Testis (tissue), 3 donors: Measurements from ENCODE around the gene PDE6D. TPM values are rescaled to one million over a fixed set of nuclear protein-coding genes. Genes with fewer than 3 reads are reported as not detected.
"Not testable (repeated sequence)": the region's sequence is repeated elsewhere in the genome, so short reads cannot be mapped to it uniquely, and the experiment has no call there.

Source experiments
- DNase-seq: peaks from one replicate; pipeline ENCODE4 v3.0.0-alpha.2; 2019
- H3K27ac ChIP-seq, 2 donors: fragments of 200-600 bp; sonication (generic); one replicate each; pipeline ENCODE4 v1.5.1; 2019
- H3K27me3 ChIP-seq: fragments of 200-600 bp; sonication (generic); one replicate; pipeline ENCODE4 v1.5.1; 2019
- H3K36me3 ChIP-seq: fragments of 200-600 bp; sonication (generic); one replicate; pipeline ENCODE4 v1.5.1; 2017; ENCODE audit warnings: low read depth; ENCODE audit errors: missing control alignments
- H3K4me1 ChIP-seq: fragments of 200-600 bp; sonication (generic); one replicate; pipeline ENCODE4 v1.5.1; 2019
- H3K4me3 ChIP-seq, 2 donors: fragments of 200-600 bp; sonication (generic); one replicate each; pipeline ENCODE4 v1.5.1; 2017 to 2019
- H3K9me3 ChIP-seq: fragments of 200-600 bp; sonication (generic); one replicate; pipeline ENCODE4 v1.5.1; 2017
- CTCF ChIP-seq, 3 experiments: fragments of 450-650 bp in 2 of 3; fragments of 200-600 bp in 1 of 3; sonication (generic) in 1 of 3; IDR thresholded peaks; one replicate each; pipeline ENCODE4 v1.5.1; 2016 to 2019; ENCODE audit warnings: antibody characterized with exemption in 3 of 3, mild to moderate bottlenecking in 2 of 3, moderate library complexity in 1 of 3
- POLR2A ChIP-seq: fragments of 450-650 bp; IDR thresholded peaks from one replicate; pipeline ENCODE4 v1.6.1; 2017; ENCODE audit warnings: antibody characterized with exemption, mild to moderate bottlenecking, moderate library complexity
- WGBS, 2 donors: methylation state at CpG; one replicate each; pipeline ENCODE4 v1.1.5; 2018; 5-methylcytosine and 5-hydroxymethylcytosine counted together
- intact Hi-C: fragments of 100-400 bp; cut with DNase I; formaldehyde crosslinking; loops from one replicate; pipeline ENCODE4 v1.15.1; 2023; ENCODE audit warnings: low total_unique reads
- polyA plus RNA-seq: library from polyadenylated mRNA; stranded (reverse); fragments of 350-450 nt; fragmentation: Illumina TruSeq; extraction: RNeasy Lipid Tissue Mini Kit (QIAGEN cat#74804); gene quantifications from one replicate; pipeline ENCODE4 v1.2.3, GENCODE V29; 2014; ENCODE audit warnings: low read depth, low replicate concordance; ENCODE audit not compliant: insufficient read depth
- total RNA-seq, 2 donors: library from RNA; depleted of rRNA; stranded (reverse); fragments of >200 nt; gene quantifications; one replicate each; pipeline ENCODE4 v1.2.3, GENCODE V29; 2016

Gene PDE6D
- total and polyA plus RNA-seq, 3 donors from 2014 or later, result 39.9 to 102 (median 66.5) TPM

GRCh38 chr2:231713730-231714638, 67.1 kb downstream of the PDE6D start:
- DNase-seq, result peak; percentile 90
- intact Hi-C loops, result loop anchor here (2.0 to 5.0 kb wide), 2 partner anchors 35 to 102 kb away; no protein-coding TSS in a partner anchor
- H3K27me3 ChIP-seq, result no peaks in the 10 kb centered on the region
- peak overlapping the region; percentile 33 to 54 for H3K27ac ChIP-seq
- no peaks in the 10 kb centered on the region for H3K9me3 ChIP-seq
- 32 to 40% methylated on average over 10 to 15 of the region's 15 CpGs for WGBS, 2 donors
- TF ChIP-seq POLR2A, result no peak
- TF ChIP-seq CTCF (IDR thresholded peaks at IDR 0.05), result peak; percentile 89 to 92 (median 91)
- no peak overlapping the region for H3K4me3 ChIP-seq
- no peaks in the 10 kb centered on the region for H3K36me3 ChIP-seq
- H3K4me1 ChIP-seq, result peaks cover 22% of the 10 kb centered on the region

- Histone ChIP-seq H3K27ac (peak overlapping the region; percentile 33 to 54), H3K4me1 (peaks cover 22% of the 10 kb centered on the region)
- not testable (repeated sequence) for H3K36me3 ChIP-seq, H3K27me3 ChIP-seq, H3K9me3 ChIP-seq, H3K4me3 ChIP-seq, DNase-seq
- intact Hi-C loops, result loop anchor here (2.0 to 5.0 kb wide), 2 partner anchors 35 to 101 kb away; no protein-coding TSS in a partner anchor
These were observed 67.7 kb downstream of the PDE6D start for GRCh38 chr2:231713406-231713729.

GRCh38 chr2:231712451-231713021, 68.5 kb downstream of the PDE6D start:
- not testable (repeated sequence) for DNase-seq, H3K9me3 ChIP-seq, H3K36me3 ChIP-seq, H3K4me3 ChIP-seq, H3K27me3 ChIP-seq, H3K27ac ChIP-seq
- WGBS, 2 donors, result 63 to 68% methylated on average over 18 of the region's 18 CpGs
- intact Hi-C loops, result loop anchor here (2.0 to 5.0 kb wide), 2 partner anchors 34 to 100 kb away; no protein-coding TSS in a partner anchor
- H3K4me1 ChIP-seq, result peaks cover 22% of the 10 kb centered on the region

GRCh38 chr2:231711677-231712450, 69.2 kb downstream of the PDE6D start:
- intact Hi-C loops, result loop anchor here (2.0 to 5.0 kb wide), 2 partner anchors 33 to 100 kb away; no protein-coding TSS in a partner anchor
- TF ChIP-seq POLR2A, result no peak
- TF ChIP-seq CTCF (IDR thresholded peaks at IDR 0.05), result no peak
- H3K4me3 ChIP-seq, result peak overlapping the region in 1 of 2 donors; percentile 99
- no peaks in the 10 kb centered on the region for H3K36me3 ChIP-seq
- WGBS, 2 donors, result 46 to 52% methylated on average over 8 to 9 of the region's 9 CpGs
- peak overlapping the region; percentile 10 to 98 for H3K27ac ChIP-seq
- H3K27me3 ChIP-seq, result no peaks in the 10 kb centered on the region
- H3K4me1 ChIP-seq, result peaks cover 22% of the 10 kb centered on the region
- H3K9me3 ChIP-seq, result no peaks in the 10 kb centered on the region
- DNase-seq, result no peak

- peak; percentile 50 for DNase-seq
- WGBS, 2 donors, result 6 to 9% methylated on average over 16 to 43 of the region's 43 CpGs
- Histone ChIP-seq H3K36me3 (no peaks in the 10 kb centered on the region), H3K4me1 (peaks cover 24% of the 10 kb centered on the region), H3K27me3 (no peaks in the 10 kb centered on the region), H3K27ac (peak overlapping the region; percentile 88 to 98), H3K9me3 (no peaks in the 10 kb centered on the region), H3K4me3 (peak overlapping the region; percentile 94 to 99)
- intact Hi-C loops, result loop anchor here (5.0 kb wide), 1 partner anchor 99 kb away; no protein-coding TSS in a partner anchor
- TF ChIP-seq CTCF (IDR thresholded peaks at IDR 0.05) (no peak), POLR2A (no peak)
These were observed 70.0 kb downstream of the PDE6D start for GRCh38 chr2:231710799-231711676.
